GM10248 (cell line): ENCODE measurements around the gene ADAMTSL2.

ENCODE experiments used
- CTCF ChIA-PET: fragments of 300-600 bp; sonication (Branson Sonifier 250); formaldehyde crosslinking; extraction: SDS; loops from one replicate; lab custom pipeline; 2021; ENCODE audit warnings: antibody characterized with exemption; lab: Yijun Ruan, JAX
- POLR2A ChIA-PET: fragments of 350-650 bp; sonication (Branson Sonifier 250); formaldehyde crosslinking; extraction: SDS; loops from one replicate; lab custom pipeline; 2020; ENCODE audit warnings: antibody characterized with exemption; lab: Yijun Ruan, JAX
- DNase-seq: peaks from one replicate; pipeline ENCODE4 v3.0.0; 2012; ENCODE audit errors: extremely low spot score
- TF ChIP-seq, protein P1 (sequence below): IDR thresholded peaks from 2 replicates; pipeline ENCODE4 v1.5.1; 2012; ENCODE audit warnings: mild to moderate bottlenecking, low read depth; ENCODE audit errors: extremely low read depth, missing control alignments, control extremely low read depth

ADAMTSL2 gene

DNA sequence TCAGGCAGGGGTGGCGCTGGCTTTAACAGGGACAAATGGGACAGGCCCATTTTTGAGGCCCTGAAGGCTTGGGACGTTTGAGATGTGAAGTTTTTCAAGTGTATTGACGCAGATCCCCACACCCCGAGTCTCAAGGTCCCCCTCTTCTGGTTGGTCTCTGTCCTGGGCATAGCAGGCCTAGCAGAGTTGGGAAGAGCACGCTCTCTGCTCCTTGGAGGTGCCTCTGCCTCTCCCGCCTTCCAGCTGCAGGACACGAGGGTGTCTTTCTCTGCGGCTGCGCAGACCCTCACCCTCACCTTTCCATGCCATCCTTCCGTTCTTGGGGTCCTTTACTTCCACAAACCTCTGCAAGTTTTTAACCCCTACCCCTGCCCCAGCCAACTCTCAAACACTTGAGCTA lies 18.6 kb downstream of the ADAMTSL2 start:
- ChIA-PET CTCF (no interaction called here), POLR2A (no interaction called here)
- TF ChIP-seq, protein P1, sequence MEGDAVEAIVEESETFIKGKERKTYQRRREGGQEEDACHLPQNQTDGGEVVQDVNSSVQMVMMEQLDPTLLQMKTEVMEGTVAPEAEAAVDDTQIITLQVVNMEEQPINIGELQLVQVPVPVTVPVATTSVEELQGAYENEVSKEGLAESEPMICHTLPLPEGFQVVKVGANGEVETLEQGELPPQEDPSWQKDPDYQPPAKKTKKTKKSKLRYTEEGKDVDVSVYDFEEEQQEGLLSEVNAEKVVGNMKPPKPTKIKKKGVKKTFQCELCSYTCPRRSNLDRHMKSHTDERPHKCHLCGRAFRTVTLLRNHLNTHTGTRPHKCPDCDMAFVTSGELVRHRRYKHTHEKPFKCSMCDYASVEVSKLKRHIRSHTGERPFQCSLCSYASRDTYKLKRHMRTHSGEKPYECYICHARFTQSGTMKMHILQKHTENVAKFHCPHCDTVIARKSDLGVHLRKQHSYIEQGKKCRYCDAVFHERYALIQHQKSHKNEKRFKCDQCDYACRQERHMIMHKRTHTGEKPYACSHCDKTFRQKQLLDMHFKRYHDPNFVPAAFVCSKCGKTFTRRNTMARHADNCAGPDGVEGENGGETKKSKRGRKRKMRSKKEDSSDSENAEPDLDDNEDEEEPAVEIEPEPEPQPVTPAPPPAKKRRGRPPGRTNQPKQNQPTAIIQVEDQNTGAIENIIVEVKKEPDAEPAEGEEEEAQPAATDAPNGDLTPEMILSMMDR: no peak
- no peak for DNase-seq

DNA sequence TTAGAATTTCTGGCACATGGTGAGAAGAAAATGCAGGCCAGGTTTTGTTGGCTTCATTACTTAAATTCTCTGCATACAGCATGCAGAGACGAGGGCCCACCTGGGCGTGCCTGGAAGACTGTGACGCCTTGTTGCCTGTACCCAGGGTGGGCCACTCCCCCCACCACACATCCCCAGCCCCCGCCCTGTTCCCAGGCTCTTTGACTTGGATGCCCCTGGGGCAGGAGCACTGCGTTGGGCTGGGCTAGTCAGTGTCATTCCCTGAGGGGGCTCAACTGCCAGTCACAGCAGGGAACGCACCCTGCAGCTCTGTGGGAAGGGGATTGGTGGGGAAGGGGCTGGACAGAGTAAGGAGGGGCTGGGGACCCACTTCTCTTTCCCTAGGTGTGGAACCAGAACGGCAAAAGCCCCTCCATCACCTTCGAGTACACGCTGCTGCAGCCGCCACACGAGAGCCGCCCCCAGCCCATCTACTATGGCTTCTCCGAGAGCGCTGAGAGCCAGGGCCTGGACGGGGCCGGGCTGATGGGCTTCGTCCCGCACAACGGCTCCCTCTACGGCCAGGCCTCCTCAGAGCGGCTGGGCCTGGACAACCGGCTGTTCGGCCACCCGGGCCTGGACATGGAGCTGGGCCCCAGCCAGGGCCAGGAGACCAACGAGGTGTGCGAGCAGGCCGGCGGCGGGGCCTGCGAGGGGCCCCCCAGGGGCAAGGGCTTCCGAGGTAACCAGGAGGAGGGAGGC lies 19.6 kb downstream of the ADAMTSL2 start:
- ChIA-PET CTCF (interaction anchor here (1.0 to 2.7 kb wide), 2 partner anchors 13 to 68 kb away, joined by 3 to 13 read pairs; no protein-coding TSS in a partner anchor), POLR2A (no interaction called here)
- TF ChIP-seq, protein P1: no peak
- DNase-seq: no peak

DNA sequence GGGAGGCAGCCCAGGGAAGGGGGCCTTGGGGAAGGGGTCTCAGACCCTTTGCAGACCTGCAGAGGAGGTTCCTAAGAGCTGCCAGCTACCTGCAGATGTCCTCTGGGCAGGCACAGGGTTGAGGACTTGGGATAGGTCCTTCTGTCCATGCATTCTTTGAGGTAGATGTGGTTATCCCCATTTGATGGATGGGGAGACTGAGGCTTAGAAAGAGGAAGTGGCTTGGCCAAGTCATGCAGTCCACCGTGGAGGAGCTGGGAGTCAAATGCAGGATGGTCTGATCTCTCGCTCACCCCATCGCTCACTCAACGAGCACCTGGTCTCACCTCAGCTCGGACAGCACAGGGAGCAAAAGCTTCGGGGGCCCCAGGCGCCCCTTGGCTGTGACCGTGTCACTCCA lies 20.2 kb downstream of the ADAMTSL2 start:
- POLR2A ChIA-PET: no interaction called here
- CTCF ChIA-PET: interaction anchor here (1.0 to 2.7 kb wide), 2 partner anchors 13 to 68 kb away, joined by 3 to 13 read pairs; no protein-coding TSS in a partner anchor
- TF ChIP-seq, protein P1: no peak
- DNase-seq: no peak

DNA sequence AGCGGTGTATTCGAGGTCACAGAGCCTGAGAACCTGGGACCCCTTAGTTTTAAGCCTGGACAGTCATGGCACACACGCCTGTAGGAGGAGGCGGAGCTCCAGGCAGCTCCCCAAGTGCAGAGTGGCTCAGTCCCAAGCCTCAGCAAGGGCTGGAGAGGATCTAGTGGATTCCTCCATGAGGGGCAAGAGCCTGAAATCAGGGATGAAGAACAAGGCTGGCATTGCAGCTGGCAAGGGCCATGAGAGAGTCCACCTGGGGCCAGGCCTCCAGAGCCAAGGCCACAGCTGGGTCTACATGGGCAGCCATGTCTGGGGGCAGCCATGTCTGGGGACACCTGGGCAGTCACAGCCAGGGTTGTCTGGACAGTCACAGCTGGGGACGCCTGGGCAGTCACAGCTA lies 21.9 kb downstream of the ADAMTSL2 start:
- TF ChIP-seq, protein P1: no peak
- no peak for DNase-seq
- ChIA-PET CTCF (interaction anchor here (2.7 kb wide), 1 partner anchor 15 kb away, joined by 13 read pairs; no protein-coding TSS in a partner anchor), POLR2A (no interaction called here)

DNA sequence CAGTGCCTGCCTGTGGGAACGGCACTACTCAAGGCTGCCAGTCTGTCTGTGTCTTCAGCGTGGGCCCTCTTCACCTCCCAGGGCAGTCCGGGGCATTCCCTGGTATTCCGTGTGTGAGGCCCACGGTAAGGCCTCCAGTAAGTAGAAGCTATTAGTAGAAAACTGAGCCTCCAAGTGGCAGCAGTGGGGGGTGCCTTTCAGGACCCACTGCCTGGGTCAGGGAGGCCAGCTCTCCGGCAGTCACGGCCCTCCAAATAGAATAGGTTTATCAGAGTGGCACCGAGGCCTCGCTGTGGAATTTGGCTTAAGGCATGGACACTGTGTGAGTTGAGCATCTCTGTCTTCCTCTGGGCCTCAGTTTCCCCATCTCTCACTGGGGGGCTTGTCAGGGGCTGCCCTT lies 23.1 kb downstream of the ADAMTSL2 start:
- TF ChIP-seq, protein P1: no peak
- DNase-seq: no peak
- POLR2A ChIA-PET: no interaction called here
- CTCF ChIA-PET: interaction anchor here (0.9 kb wide), 1 partner anchor 17 kb away, joined by 3 read pairs; no protein-coding TSS in a partner anchor

DNA sequence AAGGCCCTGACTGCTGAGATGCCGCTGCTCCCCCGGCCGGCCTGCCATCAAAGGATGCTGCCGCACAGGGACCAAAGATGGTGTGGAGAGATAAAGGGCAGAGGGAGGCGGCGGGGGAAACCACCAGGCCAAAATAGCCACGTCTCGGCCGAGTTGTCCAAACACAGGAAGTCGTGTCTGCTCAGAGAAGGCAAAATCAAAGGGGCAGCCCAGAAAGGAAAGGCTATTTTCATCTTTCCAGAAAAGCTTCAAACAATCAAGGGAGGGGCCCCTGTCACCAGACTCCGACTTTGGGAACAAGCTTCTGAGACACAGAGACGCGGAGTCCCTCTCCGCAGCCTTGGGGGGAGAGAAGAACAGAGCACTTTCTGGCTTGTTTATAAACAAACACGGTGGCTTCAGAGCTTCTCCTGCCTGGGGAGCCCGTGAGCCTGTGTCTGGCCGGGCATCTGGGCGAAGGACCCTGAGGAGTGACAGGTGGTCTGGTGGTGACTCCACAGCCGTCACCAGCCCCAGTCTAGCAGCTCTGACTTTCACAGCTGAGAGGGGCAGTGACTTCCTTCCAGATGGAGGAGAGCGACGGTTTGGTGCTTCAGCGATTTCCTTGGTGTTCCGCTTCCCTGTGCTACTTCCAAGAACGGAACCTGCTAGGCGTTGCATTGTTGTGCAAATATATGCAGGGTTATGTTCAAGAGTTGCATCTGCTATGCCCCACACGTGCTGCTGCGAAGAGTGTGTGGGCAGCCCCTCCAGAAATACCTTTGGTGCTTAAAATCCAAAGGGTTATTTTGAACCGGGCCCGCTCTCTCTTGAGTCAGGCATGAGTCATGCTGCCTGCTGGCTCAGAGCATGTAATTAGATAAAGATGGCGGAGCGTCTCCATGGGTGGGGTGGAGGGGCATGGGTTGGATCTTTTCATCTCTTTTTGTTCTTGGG lies 24.0 kb downstream of the ADAMTSL2 start:
- ChIA-PET POLR2A (no interaction called here), CTCF (interaction anchor here (0.7 to 1.5 kb wide), 3 partner anchors 13 to 18 kb away, joined by 3 to 4 read pairs (median 3); no protein-coding TSS in a partner anchor)
- peak; percentile 87 for DNase-seq
- TF ChIP-seq, protein P1: no peak
